Measurements from ENCODE around the gene USP9X.
"Not testable (repeated sequence)": the region's sequence is repeated elsewhere in the genome, so short reads cannot be mapped to it uniquely, and the experiment has no call there.

The USP9X gene

DNA sequence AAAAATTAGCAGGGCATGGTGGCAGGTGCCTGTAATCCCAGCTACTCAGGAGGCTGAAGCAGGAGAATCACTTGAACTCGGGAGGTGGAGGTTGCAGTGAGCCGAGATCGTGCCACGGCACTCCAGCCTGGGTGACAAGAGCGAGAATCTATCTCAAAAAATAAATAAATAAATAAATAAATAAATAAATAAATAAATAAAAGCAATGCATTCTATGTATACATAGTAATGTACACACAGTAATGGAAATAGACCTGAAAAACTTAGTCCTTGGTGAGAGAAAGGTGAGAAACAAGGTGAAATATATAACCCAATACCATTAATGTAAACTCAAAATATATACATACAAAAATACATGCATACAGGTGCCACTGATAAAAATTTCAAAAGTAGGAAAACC, 197.1 kb downstream of the USP9X start:
- H3K27ac ChIP-seq (ENCODE audit: extremely low read depth, low read depth, low read length); H3K9me3 ChIP-seq (ENCODE audit: control insufficient read depth, insufficient read depth, low read depth, low read length); H3K4me1 ChIP-seq (ENCODE audit: control insufficient read depth, insufficient read depth, low read length); H3K36me3 ChIP-seq (ENCODE audit: control insufficient read depth in 2 of 2, insufficient read depth in 1 of 2, low read length in 2 of 2); H3K4me3 ChIP-seq (ENCODE audit: low read depth, low read length): not testable (repeated sequence)
- POLR2A ChIA-PET = interaction anchor here (1.0 kb wide), 1 partner anchor 51 kb away, joined by 3 read pairs; no protein-coding TSS in a partner anchor
- CTCF ChIA-PET = interaction anchor here (0.6 kb wide), 1 partner anchor 532 kb away, joined by 3 read pairs; no protein-coding TSS in a partner anchor
- peak; percentile 85 for TF ChIP-seq ZBTB11 (tag by site-specific recombination; conservative IDR thresholded peaks at IDR 0.05; ENCODE audit: low read depth)
- TF ChIP-seq, protein P1, sequence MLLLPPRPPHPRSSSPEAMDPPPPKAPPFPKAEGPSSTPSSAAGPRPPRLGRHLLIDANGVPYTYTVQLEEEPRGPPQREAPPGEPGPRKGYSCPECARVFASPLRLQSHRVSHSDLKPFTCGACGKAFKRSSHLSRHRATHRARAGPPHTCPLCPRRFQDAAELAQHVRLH (tag by site-specific recombination; IDR thresholded peaks at IDR 0.05) = 0 out of 2 replicates have a peak, but pooled peaks have one; percentile 56
- TF ChIP-seq ZNF302 (tag by site-specific recombination; IDR thresholded peaks at IDR 0.05; ENCODE audit: low read depth) = 0 out of 2 replicates have a peak, but pooled peaks have one; percentile 56
- TF ChIP-seq SP3 (tag by site-specific recombination; IDR thresholded peaks at IDR 0.05) = peak; percentile 35; the same call in 1 of the 2 replicates
- TF ChIP-seq MYNN (tag by site-specific recombination; IDR thresholded peaks at IDR 0.05; ENCODE audit: borderline replicate concordance) = peak; percentile 51; the same call in 1 of the 2 replicates
- TF ChIP-seq ZNF623 (tag by site-specific recombination; IDR thresholded peaks at IDR 0.05) = peak; percentile 86
- TF ChIP-seq ZBTB8A (tag by site-specific recombination; IDR thresholded peaks at IDR 0.05) = peak; percentile 86
- peak; percentile 77 for TF ChIP-seq ZNF664 (tag by site-specific recombination; IDR thresholded peaks at IDR 0.05)
- TF ChIP-seq GLIS1 (tag by site-specific recombination; IDR thresholded peaks at IDR 0.05) = 0 out of 2 replicates have a peak, but pooled peaks have one; percentile 7
- 0 out of 2 replicates have a peak, but pooled peaks have one; percentile 10 for TF ChIP-seq ZNF366 (tag by site-specific recombination; conservative IDR thresholded peaks at IDR 0.05)
- TF ChIP-seq ZNF558 (tag by site-specific recombination; IDR thresholded peaks at IDR 0.05) = peak; percentile 77
- peak; percentile 92 for TF ChIP-seq ZNF510 (tag by site-specific recombination; IDR thresholded peaks at IDR 0.05; ENCODE audit: insufficient replicate concordance)
- peak; percentile 92 for TF ChIP-seq ZBTB1 (tag by site-specific recombination; IDR thresholded peaks at IDR 0.05)
- 0 out of 2 replicates have a peak, but pooled peaks have one; percentile 40 for TF ChIP-seq ZNF610 (tag by site-specific recombination; IDR thresholded peaks at IDR 0.05; ENCODE audit: borderline replicate concordance)
- peak; percentile 38; the same call in 1 of the 2 replicates for TF ChIP-seq ZNF341 (tag by site-specific recombination; IDR thresholded peaks at IDR 0.05; ENCODE audit: low read depth)
- 0 out of 2 replicates have a peak, but pooled peaks have one; percentile 38 for TF ChIP-seq ZNF548 (tag by site-specific recombination; IDR thresholded peaks at IDR 0.05)
- 0 out of 2 replicates have a peak, but pooled peaks have one; percentile 55 for TF ChIP-seq ZNF704 (tag by site-specific recombination; IDR thresholded peaks at IDR 0.05)
- peak; percentile 81 for TF ChIP-seq ZNF223 (tag by site-specific recombination; IDR thresholded peaks at IDR 0.05)
- TF ChIP-seq OVOL3 (tag by site-specific recombination; IDR thresholded peaks at IDR 0.05) = peak; percentile 68; the same call in 1 of the 2 replicates
- peak; percentile 95 for TF ChIP-seq ZNF518A (tag by site-specific recombination; conservative IDR thresholded peaks at IDR 0.05; ENCODE audit: low read depth)
- peak; percentile 96 for TF ChIP-seq ZNF555 (tag by site-specific recombination; conservative IDR thresholded peaks at IDR 0.05)
- TF ChIP-seq GFI1B (tag by site-specific recombination; IDR thresholded peaks at IDR 0.05) = 0 out of 2 replicates have a peak, but pooled peaks have one; percentile 37
- TF ChIP-seq ZNF426 (tag by site-specific recombination; IDR thresholded peaks at IDR 0.05) = peak; percentile 98
- 0 out of 2 replicates have a peak, but pooled peaks have one; percentile 36 for TF ChIP-seq ZFP3 (tag by site-specific recombination; IDR thresholded peaks at IDR 0.05; ENCODE audit: low read depth)
- TF ChIP-seq ZNF394 (tag by site-specific recombination; IDR thresholded peaks at IDR 0.05; ENCODE audit: borderline replicate concordance) = peak; percentile 96
- peak; percentile 56; the same call in 1 of the 2 replicates for TF ChIP-seq ZNF214 (tag by site-specific recombination; IDR thresholded peaks at IDR 0.05; ENCODE audit: borderline replicate concordance)
